Kidney tubule cell (primary cell): ENCODE measurements around the gene TEX14.

Source experiments
- DNase-seq: peaks from one replicate; pipeline ENCODE4 v3.0.0-alpha.2; 2018; ENCODE audit warnings: low spot score

The TEX14 gene

DNA sequence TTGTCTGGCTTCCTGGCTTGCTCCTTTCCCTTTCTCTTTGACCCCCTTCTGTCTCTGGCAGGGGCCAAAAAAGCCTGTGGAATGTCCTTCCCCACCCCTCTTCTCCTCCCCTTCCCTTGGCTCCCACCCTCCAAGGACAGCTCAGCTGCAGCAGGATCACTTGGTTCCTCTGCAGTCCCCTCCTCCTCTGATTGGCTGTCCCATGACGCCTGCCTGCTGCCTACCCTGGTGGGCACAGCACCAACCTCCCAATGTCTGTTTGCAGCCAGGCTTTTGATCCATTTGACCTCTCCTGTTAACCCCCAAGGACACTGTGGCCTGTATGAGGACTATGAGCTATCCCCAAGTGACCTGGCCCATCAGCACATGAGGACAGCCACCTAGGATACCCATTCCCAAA lies 162.6 kb downstream of the TEX14 start:
- no peak for DNase-seq

DNA sequence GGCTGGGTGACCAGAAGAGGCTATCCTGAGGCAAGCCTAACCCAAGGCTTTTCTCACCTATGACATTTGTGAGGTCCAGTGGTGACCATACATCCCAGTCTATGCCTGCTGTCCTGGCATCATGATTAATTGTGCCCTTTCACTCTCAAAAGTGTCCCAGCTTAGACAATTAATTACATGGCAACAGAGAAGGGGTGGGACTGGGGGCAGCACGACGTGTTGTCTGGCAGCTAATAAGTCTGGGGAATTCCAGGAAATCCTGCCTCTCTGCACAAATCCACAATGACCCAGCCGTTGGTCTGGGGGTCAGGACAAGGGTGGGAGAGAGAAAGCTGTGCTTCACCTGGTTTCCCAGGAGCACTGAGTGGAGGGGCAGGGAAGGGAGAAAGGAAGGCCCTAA lies 163.4 kb downstream of the TEX14 start:
- no peak for DNase-seq

DNA sequence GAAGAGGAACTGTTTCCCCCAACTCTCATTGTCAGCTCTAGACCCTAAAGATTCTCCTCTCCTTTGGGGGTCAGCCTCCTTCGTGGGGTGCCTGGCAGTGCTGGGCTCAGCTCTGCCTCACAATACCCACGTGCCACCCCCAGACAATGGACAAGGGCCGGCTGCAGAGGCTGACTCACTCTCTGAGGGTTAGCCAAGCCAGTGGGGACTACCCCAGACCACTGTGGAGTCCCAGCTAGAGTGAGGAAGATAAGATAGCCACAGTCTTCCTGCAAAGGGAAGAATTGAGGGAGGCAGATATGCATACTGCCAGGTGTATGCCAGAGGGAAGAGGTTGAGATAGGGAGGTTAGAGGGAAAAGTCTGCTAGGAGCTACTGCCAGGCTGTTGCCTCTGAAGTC lies 163.9 kb downstream of the TEX14 start:
- DNase-seq: peak; percentile 14

- no peak for DNase-seq
Observed at GRCh38 chr17:58527306-58527705, 164.5 kb downstream of the TEX14 start.

GRCh38 chr17:58525239-58525638 lies 166.6 kb downstream of the TEX14 start:
- no peak for DNase-seq

DNA sequence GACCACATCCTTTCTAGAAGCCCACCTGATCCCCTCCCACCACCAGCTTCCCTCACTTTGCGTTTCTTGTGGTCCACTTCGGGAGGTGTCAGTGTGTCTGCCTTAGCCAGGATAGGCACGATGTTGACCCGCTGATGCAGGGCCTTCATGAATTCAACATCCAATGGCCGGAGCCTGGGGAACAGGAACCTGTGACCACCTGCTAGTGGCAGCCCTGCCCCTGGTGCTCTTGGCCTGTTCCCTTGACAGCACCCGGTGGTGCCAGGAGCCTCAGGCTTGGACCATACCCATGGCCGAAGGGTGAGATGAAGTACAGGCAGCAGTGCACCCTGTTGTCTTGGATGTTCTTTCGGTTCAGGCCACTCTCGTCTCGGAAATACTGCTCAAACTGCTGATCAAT lies 170.2 kb downstream of the TEX14 start:
- no peak for DNase-seq

- DNase-seq: no peak
Observed at GRCh38 chr17:58520843-58521430, 170.9 kb downstream of the TEX14 start.

- peak; percentile 100 for DNase-seq
Observed at GRCh38 chr17:58517928-58518609, 173.8 kb downstream of the TEX14 start.

DNA sequence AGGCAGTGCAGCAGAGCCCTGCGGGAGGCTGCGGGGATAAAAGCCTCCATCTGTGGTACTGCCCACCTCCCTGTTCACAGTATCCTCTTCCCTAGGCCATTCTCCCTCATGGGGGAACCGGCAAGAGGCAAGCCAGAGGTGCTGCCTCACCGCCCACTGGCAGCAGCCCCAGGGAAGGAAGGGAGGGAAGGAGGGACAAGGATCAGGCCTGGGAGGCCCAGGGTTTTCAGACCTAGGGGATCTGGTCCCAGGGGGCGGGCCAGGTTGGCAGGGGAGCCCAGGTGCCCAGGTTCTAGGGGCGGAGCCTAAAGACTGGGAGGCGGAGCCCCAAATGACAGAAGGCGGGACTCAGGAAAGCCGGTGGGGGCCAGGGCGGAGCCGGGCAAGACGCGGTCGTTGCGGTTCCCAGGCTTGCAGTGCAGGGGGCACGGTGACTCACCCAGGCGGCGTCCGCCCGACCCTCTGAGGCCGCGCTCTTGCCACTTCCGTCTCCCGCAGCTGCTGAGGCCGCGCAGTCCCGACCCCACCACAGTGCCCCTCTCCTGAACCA lies 174.4 kb downstream of the TEX14 start:
- DNase-seq: no peak

GRCh38 chr17:58516644-58517377 lies 175.0 kb downstream of the TEX14 start:
- no peak for DNase-seq

- DNase-seq: no peak
Observed at GRCh38 chr17:58515286-58515685, 176.6 kb downstream of the TEX14 start.

DNA sequence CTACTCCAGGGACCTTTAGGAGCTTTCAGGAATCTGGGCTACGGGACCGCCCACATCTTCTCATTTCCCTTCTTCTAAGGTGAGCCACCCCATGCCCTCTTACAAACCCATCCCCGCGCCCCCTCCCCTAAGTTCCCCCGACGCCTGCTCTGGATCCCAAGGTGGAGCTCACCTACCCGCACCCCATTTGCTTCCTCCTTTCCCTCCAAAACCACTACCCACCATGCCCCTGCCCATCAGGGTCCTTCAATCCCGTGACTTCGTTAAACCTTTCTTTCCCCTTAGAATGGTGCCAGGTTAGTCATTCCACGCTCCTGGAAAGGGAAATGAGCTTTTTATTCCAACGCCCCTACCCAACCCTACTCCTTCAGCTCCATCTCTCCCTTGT lies 177.1 kb downstream of the TEX14 start:
- DNase-seq: no peak

GRCh38 chr17:58513965-58514769 lies 177.7 kb downstream of the TEX14 start, which contains the start of gene MTMR4:
Gene MTMR4, minus strand, starts transcription at chr17:58514638. Its CDS starts 231 bp downstream, at chr17:58514407.
- DNase-seq: peak; percentile 80

GRCh38 chr17:58513267-58513964 lies 178.4 kb downstream of the TEX14 start:
- no peak for DNase-seq

- DNase-seq: no peak
Observed at GRCh38 chr17:58510075-58510474, 181.8 kb downstream of the TEX14 start.

- DNase-seq: no peak
Observed at GRCh38 chr17:58508341-58509067, 183.3 kb downstream of the TEX14 start.

DNA sequence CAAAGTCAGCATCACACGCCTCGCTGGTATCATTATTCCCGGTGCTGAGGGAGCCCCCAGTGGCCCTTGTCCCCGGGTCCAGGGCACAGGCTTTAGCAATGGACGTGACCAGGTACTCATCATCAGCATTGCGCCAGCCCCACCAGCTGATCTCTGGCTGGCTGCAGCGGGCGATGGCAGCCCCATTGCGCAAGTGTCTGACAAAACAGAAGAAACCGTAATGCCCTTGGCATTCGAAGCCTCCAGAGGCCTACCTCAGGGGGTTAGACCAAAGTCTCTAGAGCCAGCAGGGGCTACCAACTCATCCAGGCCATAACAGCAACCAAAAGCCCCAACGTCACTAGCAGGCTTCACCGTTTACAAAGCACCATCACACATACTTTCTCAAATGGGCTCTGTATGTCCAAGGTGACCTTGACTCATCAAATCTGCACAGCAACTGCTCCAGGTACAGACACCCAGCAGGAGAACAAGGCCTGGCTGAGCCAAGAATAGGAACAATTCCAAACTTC lies 184.7 kb downstream of the TEX14 start:
- DNase-seq: no peak
